ENCODE measurements around the gene COG6.

COG6 gene

GRCh38 chr13:39734952-39735351 lies 79.5 kb downstream of the COG6 start:
- intact Hi-C loops (cut with DNase I; ENCODE audit: low total_unique reads), result no loop called here
- H3K9me3 ChIP-seq, result no peaks in the 10 kb centered on the region
- no peaks in the 10 kb centered on the region for H3K27me3 ChIP-seq
- H3K27ac ChIP-seq, result no peak overlapping the region
- H3K4me3 ChIP-seq, result no peak overlapping the region
- TF ChIP-seq CTCF (IDR thresholded peaks at IDR 0.05), result no peak
- H3K36me3 ChIP-seq, result peaks cover 25 to 63% (median 41%) of the 10 kb centered on the region in 3 donors
- no peaks in the 10 kb centered on the region for H3K4me1 ChIP-seq
- DNase-seq, result no peak

GRCh38 chr13:39737047-39737446 lies 81.6 kb downstream of the COG6 start:
- peaks cover 29 to 63% (median 46%) of the 10 kb centered on the region in 3 donors for H3K36me3 ChIP-seq
- no peaks in the 10 kb centered on the region for H3K9me3 ChIP-seq
- intact Hi-C loops (cut with DNase I; ENCODE audit: low total_unique reads), result no loop called here
- no peak for DNase-seq
- no peaks in the 10 kb centered on the region for H3K4me1 ChIP-seq
- TF ChIP-seq CTCF (IDR thresholded peaks at IDR 0.05), result no peak
- H3K4me3 ChIP-seq, result no peak overlapping the region
- no peak overlapping the region for H3K27ac ChIP-seq
- H3K27me3 ChIP-seq, result no peaks in the 10 kb centered on the region

- intact Hi-C loops (cut with DNase I; ENCODE audit: low total_unique reads), result no loop called here
- no peak for TF ChIP-seq CTCF (IDR thresholded peaks at IDR 0.05)
- no peak overlapping the region for H3K27ac ChIP-seq
Observed at GRCh38 chr13:39740761-39741160, 85.3 kb downstream of the COG6 start.

GRCh38 chr13:39748961-39749360 lies 93.5 kb downstream of the COG6 start:
- no peak for TF ChIP-seq CTCF (IDR thresholded peaks at IDR 0.05)
- intact Hi-C loops (cut with DNase I; ENCODE audit: low total_unique reads), result no loop called here

More at GRCh38 chr13:39740761-39741160, 85.3 kb downstream of the COG6 start:
- no peaks in the 10 kb centered on the region for H3K27me3 ChIP-seq
- no peak overlapping the region for H3K4me3 ChIP-seq
- no peak for DNase-seq
- no peaks in the 10 kb centered on the region for H3K4me1 ChIP-seq
- H3K9me3 ChIP-seq, result no peaks in the 10 kb centered on the region
- peaks cover 25 to 43% (median 33%) of the 10 kb centered on the region in 3 donors for H3K36me3 ChIP-seq

GRCh38 chr13:39749528-39749927 lies 94.1 kb downstream of the COG6 start:
- Histone ChIP-seq H3K27ac (no peak overlapping the region), H3K4me3 (no peak overlapping the region), H3K4me1 (no peaks in the 10 kb centered on the region), H3K9me3 (no peaks in the 10 kb centered on the region), H3K27me3 (no peaks in the 10 kb centered on the region), H3K36me3 (peaks cover 9 to 28% (median 24%) of the 10 kb centered on the region in 3 donors)
- no peak for DNase-seq
- intact Hi-C loops (cut with DNase I; ENCODE audit: low total_unique reads), result no loop called here
- TF ChIP-seq CTCF (IDR thresholded peaks at IDR 0.05), result no peak

More at GRCh38 chr13:39748961-39749360, 93.5 kb downstream of the COG6 start:
- no peaks in the 10 kb centered on the region for H3K4me1 ChIP-seq
- no peaks in the 10 kb centered on the region for H3K9me3 ChIP-seq
- peaks cover 9 to 28% (median 24%) of the 10 kb centered on the region in 3 donors for H3K36me3 ChIP-seq
- H3K27me3 ChIP-seq, result no peaks in the 10 kb centered on the region
- H3K27ac ChIP-seq, result no peak overlapping the region
- H3K4me3 ChIP-seq, result no peak overlapping the region
- DNase-seq, result no peak

- TF ChIP-seq CTCF (IDR thresholded peaks at IDR 0.05), result no peak
- Histone ChIP-seq H3K27ac (no peak overlapping the region), H3K36me3 (peaks cover 9 to 41% (median 32%) of the 10 kb centered on the region in 3 donors), H3K9me3 (peaks cover 0 to 6% (median 0%) of the 10 kb centered on the region in 3 donors), H3K27me3 (no peaks in the 10 kb centered on the region), H3K4me1 (no peaks in the 10 kb centered on the region), H3K4me3 (no peak overlapping the region)
- no peak for DNase-seq
- intact Hi-C loops (cut with DNase I; ENCODE audit: low total_unique reads), result no loop called here
Observed at GRCh38 chr13:39751805-39752204, 96.3 kb downstream of the COG6 start.

Measured in tibial artery (tissue), 4 donors.